HEK293T (cell line): ENCODE measurements around the gene CAPZB.

ENCODE experiments used
- CTCF ChIA-PET: fragments of 350-600 bp; formaldehyde crosslinking; extraction: SDS; loops from one replicate; lab custom pipeline; 2021; ENCODE audit warnings: antibody characterized with exemption, inconsistent platforms; lab: Yijun Ruan, JAX
- POLR2A ChIA-PET: fragments of 350-600 bp; formaldehyde crosslinking; extraction: SDS; loops from one replicate; lab custom pipeline; 2020; ENCODE audit warnings: antibody characterized with exemption, inconsistent platforms; lab: Yijun Ruan, JAX
- DNase-seq: peaks from one replicate; pipeline ENCODE4 v3.0.0; 2012; ENCODE audit warnings: mixed read lengths; ENCODE audit errors: extremely low spot score
- ARNT ChIP-seq: fragments of 450-650 bp; IDR thresholded peaks from 2 replicates; pipeline ENCODE4 v1.6.1; 2017; ENCODE audit warnings: mild to moderate bottlenecking
- BHLHE40 ChIP-seq: fragments of 450-650 bp; IDR thresholded peaks from 2 replicates; pipeline ENCODE4 v1.6.1; 2016; ENCODE audit warnings: mild to moderate bottlenecking, moderate library complexity, borderline replicate concordance
- CTBP1 ChIP-seq: fragments of 450-650 bp; IDR thresholded peaks from 2 replicates; pipeline ENCODE4 v1.6.1; 2016; ENCODE audit warnings: borderline replicate concordance
- ELF4 ChIP-seq: fragments of 450-650 bp; IDR thresholded peaks from 2 replicates; pipeline ENCODE4 v1.6.1; 2017; ENCODE audit warnings: antibody characterized with exemption
- FOXA1 ChIP-seq: fragments of 450-650 bp; IDR thresholded peaks from 2 replicates; pipeline ENCODE4 v1.6.1; 2016; ENCODE audit warnings: mild to moderate bottlenecking
- FOXK2 ChIP-seq: fragments of 450-650 bp; IDR thresholded peaks from 2 replicates; pipeline ENCODE4 v1.6.1; 2016; ENCODE audit warnings: mild to moderate bottlenecking
- FOXM1 ChIP-seq: fragments of 450-650 bp; IDR thresholded peaks from 2 replicates; pipeline ENCODE4 v1.6.1; 2017; ENCODE audit warnings: mild to moderate bottlenecking, borderline replicate concordance
- HDGF ChIP-seq: fragments of 450-650 bp; IDR thresholded peaks from 2 replicates; pipeline ENCODE4 v1.6.1; 2017; ENCODE audit warnings: antibody characterized with exemption, borderline replicate concordance
- L3MBTL2 ChIP-seq: fragments of 450-650 bp; conservative IDR thresholded peaks from 2 replicates; pipeline ENCODE4 v1.6.1; 2016; ENCODE audit warnings: mild to moderate bottlenecking
- LEF1 ChIP-seq: fragments of 450-650 bp; IDR thresholded peaks from 2 replicates; pipeline ENCODE4 v1.6.1; 2017; ENCODE audit warnings: mild to moderate bottlenecking, borderline replicate concordance
- NFRKB ChIP-seq: fragments of 450-650 bp; IDR thresholded peaks from 2 replicates; pipeline ENCODE4 v1.6.1; 2016; ENCODE audit warnings: mild to moderate bottlenecking, moderate library complexity
- SP1 ChIP-seq: fragments of 450-650 bp; IDR thresholded peaks from 2 replicates; pipeline ENCODE4 v1.6.1; 2017
- SUZ12 ChIP-seq: fragments of 450-650 bp; IDR thresholded peaks from 2 replicates; pipeline ENCODE4 v1.6.1; 2016; ENCODE audit warnings: mild to moderate bottlenecking
- TARDBP ChIP-seq: fragments of 450-650 bp; IDR thresholded peaks from 2 replicates; pipeline ENCODE4 v1.6.1; 2016
- ZNF384 ChIP-seq: fragments of 450-650 bp; IDR thresholded peaks from 2 replicates; pipeline ENCODE4 v1.6.1; 2016
- TF ChIP-seq, protein P1 (sequence below): fragments of 450-650 bp; IDR thresholded peaks from 2 replicates; pipeline ENCODE4 v1.6.1; 2016

Gene CAPZB

DNA sequence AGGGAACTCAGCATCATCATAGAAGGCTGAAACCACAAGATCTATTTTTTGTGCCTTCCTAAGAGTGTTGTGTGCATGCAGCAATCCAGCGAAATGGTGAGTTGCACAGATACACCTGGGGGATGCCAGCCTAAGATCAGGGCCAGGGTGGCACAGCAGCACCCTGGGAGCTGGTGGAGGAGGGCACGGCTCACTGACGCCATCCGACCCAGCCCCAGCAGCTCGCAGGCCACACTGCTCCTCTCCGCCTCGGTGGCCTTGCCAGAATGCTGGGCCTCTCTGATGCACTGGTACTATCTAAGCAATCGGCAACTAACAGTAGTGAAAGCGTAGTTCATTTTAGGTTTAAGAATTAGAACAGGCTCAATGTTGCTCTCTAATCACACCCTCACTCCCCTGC lies 37.8 kb downstream of the CAPZB start:
- no peak for DNase-seq
- POLR2A ChIA-PET: no interaction called here
- CTCF ChIA-PET: interaction anchor here (0.6 kb wide), 1 partner anchor 194 kb away, joined by 3 read pairs; no protein-coding TSS in a partner anchor
- TF ChIP-seq CTBP1: no peak
- no peak for TF ChIP-seq LEF1
- no peak for TF ChIP-seq L3MBTL2
- no peak for TF ChIP-seq FOXM1
- no peak for TF ChIP-seq TARDBP
- no peak for TF ChIP-seq ZNF384
- TF ChIP-seq SUZ12: no peak
- TF ChIP-seq SP1: no peak
- TF ChIP-seq NFRKB: no peak
- TF ChIP-seq FOXA1: no peak
- TF ChIP-seq HDGF: no peak
- TF ChIP-seq ARNT: no peak
- TF ChIP-seq ELF4: no peak
- no peak for TF ChIP-seq BHLHE40
- TF ChIP-seq FOXK2: no peak
- TF ChIP-seq, protein P1, sequence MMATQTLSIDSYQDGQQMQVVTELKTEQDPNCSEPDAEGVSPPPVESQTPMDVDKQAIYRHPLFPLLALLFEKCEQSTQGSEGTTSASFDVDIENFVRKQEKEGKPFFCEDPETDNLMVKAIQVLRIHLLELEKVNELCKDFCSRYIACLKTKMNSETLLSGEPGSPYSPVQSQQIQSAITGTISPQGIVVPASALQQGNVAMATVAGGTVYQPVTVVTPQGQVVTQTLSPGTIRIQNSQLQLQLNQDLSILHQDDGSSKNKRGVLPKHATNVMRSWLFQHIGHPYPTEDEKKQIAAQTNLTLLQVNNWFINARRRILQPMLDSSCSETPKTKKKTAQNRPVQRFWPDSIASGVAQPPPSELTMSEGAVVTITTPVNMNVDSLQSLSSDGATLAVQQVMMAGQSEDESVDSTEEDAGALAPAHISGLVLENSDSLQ: no peak

DNA sequence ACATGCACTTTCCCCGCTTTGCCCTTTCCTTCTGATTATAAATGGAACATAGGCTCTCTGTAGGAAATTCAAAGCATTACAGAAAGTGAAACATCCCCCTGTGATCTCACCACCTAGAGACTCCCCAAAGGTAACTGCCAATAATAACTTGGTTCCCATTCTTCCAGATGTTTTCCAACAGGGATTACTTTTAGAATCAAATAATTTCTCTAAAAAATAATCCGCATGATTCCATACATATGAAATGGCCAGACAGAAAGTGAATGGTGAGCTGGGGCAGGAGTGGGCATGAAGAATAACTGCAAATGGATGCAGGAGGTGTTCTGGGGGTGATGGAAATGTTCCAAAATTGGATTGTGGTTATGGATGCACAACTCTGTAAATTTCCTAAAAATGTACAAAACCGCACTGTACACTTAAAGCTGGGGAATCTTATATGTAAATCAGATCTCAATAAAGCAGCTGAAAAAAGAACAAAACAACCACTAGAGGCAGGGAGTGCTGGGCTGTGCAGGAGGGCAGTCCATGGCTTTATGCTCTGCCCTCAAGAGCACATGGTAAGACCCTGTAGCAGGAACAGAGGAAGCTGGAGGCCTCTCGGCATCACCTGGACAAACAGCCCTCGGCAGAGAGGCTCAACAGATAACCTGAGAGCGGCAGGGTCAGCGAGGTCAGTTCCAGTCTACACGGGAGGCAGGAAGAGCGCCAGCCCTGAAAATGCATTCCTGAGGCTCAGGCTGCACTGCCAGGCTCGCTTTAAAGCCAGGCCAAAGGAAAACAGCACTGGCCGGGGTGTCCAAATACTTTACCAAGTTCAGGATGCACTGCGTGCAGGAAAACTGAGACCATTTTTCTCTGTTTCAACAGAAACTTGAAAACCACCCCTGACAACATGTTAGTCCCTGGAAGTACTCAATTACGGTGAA lies 39.7 kb downstream of the CAPZB start:
- TF ChIP-seq CTBP1: no peak
- TF ChIP-seq L3MBTL2: peak; percentile 35; the same call in 1 of the 2 replicates
- TF ChIP-seq SP1: no peak
- no peak for TF ChIP-seq TARDBP
- POLR2A ChIA-PET: no interaction called here
- CTCF ChIA-PET: interaction anchor here (0.8 to 1.0 kb wide), 2 partner anchors 9 to 37 kb away, joined by 3 read pairs; no protein-coding TSS in a partner anchor
- peak; percentile 49 for DNase-seq

DNA sequence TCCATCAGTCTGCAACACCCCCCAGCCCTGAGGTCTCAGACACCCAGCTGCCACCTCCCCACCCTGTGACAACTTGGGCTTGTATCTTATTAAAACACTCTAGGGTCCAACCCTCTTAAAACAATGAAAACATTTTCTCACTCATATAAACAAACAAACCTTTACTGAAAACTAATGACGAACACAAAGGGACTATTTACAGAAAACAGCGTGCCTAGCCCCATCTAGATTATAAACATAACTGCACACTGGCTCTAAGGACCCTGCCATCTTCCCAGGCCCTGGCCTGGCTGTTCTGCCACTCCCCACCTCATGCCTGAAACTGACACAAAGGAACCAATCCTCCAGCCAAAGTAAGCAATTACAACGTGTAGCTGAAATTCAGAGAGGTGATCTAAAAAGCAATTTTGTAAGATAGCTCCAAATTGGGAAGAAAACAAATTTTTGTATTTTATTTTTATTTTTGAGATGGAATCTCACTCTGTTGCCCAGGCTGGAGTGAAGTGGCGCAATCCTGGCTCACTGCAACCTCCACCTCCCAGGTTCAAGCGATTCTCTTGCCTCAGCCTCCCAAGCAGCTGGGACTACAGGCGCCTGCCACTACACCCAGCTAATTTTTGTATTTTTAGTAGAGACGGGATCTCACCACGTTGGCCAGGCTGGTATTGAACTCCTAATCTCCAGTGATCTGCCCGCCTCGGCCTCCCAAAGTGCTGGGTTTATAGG lies 40.9 kb downstream of the CAPZB start:
- ChIA-PET CTCF (interaction anchor here (0.7 kb wide), 1 partner anchor 55 kb away, joined by 3 read pairs; no protein-coding TSS in a partner anchor), POLR2A (no interaction called here)
- DNase-seq: no peak
- no peak for TF ChIP-seq SUZ12
- TF ChIP-seq CTBP1: no peak
- no peak for TF ChIP-seq ARNT
- TF ChIP-seq ELF4: no peak
- TF ChIP-seq LEF1: no peak
- no peak for TF ChIP-seq FOXA1
- no peak for TF ChIP-seq ZNF384
- TF ChIP-seq SP1: no peak
- no peak for TF ChIP-seq L3MBTL2
- TF ChIP-seq FOXK2: no peak
- TF ChIP-seq BHLHE40: no peak
- TF ChIP-seq, protein P1: no peak
- no peak for TF ChIP-seq FOXM1
- TF ChIP-seq TARDBP: no peak
- TF ChIP-seq NFRKB: no peak
- no peak for TF ChIP-seq HDGF

DNA sequence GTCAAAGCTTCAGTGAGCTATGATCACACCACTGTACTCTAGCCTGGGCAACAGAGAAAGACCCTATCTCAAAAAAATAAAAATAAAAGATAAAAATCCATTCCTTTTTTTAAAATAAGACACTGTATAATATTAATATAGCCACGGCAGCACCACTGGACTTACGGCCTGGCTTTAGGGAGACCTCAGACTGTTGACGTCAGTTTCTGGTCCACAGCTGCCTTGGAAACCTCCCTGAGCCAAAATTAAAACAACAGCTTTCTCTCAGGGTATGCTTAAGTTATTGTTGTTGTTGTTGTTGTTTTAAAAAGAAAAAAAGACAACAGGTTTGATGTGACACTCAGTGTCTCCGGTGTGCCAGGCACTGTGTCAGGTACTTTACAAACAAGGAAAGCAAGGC lies 42.0 kb downstream of the CAPZB start:
- no peak for DNase-seq
- POLR2A ChIA-PET: no interaction called here
- CTCF ChIA-PET: interaction anchor here (0.7 kb wide), 1 partner anchor 56 kb away, joined by 3 read pairs; no protein-coding TSS in a partner anchor
- TF ChIP-seq L3MBTL2 (no peak), SP1 (no peak), SUZ12 (no peak), ZNF384 (no peak), FOXA1 (no peak), FOXM1 (no peak)
- TF ChIP-seq, protein P1: no peak

DNA sequence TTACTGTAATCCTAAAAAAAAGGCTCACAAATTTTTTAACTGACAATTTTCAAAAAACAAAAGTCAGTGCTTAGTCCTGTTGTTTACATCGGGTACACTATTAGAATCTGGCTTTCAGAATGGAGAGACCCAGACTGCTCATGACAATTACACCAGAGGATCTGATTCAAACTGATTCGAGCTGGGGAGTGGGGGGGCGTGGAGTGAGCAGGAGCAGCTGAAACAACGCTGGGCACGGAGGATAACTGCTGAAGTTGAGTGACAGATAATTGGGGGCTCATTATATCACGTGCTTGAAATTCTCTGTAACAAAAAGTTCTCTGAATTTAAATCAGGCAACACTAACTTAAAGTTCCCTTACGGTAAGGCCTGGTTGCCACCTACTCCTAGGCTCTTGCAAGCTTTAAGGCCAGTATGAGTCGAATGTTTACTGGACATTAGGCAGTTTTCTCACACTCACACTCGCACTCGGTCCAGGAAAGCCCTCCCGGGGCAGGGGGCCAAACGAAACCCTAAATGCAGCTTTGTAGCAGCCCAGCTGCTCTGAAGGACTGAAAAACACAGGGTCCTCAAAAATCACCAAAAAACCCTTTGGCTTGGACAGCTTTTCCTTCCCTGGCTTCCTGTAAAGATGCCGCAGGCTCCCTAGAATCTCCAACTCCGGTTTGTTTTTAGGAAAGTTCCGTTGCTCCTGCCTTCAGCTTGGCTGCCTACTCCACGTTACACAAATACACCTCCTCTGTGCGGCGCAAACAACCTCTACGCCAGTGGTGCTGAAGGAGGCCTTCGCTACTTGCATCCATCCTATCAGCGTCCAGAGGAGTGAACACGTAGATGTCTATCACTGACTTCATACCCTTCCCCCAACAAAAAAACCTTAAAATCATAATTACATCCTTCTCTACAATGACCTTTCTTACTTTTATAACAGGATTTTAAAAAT lies 42.9 kb downstream of the CAPZB start:
- no peak for DNase-seq
- TF ChIP-seq ZNF384 (no peak), NFRKB (no peak), ELF4 (no peak), CTBP1 (no peak), SUZ12 (no peak), L3MBTL2 (no peak), FOXM1 (no peak), TARDBP (no peak), SP1 (no peak)
- ChIA-PET POLR2A (no interaction called here), CTCF (no interaction called here)
